Activated CD4-positive, alpha-beta memory T cell treated with anti-CD3 and anti-CD28 coated beads, Interleukin-2, amount 10 ng/mL, durations not matched to agents 7 days and 5 days (primary cell): ENCODE results near the gene BTN1A1. TPM values are rescaled to one million over a fixed set of nuclear protein-coding genes. Genes with fewer than 3 reads are reported as not detected.
"Not testable (repeated sequence)": the region's sequence is repeated elsewhere in the genome, so short reads cannot be mapped to it uniquely, and the experiment has no call there.

ENCODE experiments used
- CTCF ChIA-PET: fragments of 350-600 bp; sonication (Branson Sonifier 250); formaldehyde crosslinking; loops from one replicate; lab custom pipeline; 2021; ENCODE audit warnings: antibody characterized with exemption, inconsistent platforms; lab: Charles Lee
- POLR2A ChIA-PET: fragments of 350-600 bp; sonication (Branson Sonifier 250); formaldehyde crosslinking; loops from one replicate; lab custom pipeline; 2021; ENCODE audit warnings: antibody characterized with exemption; lab: Charles Lee
- DNase-seq: peaks from one replicate; pipeline ENCODE4 v3.0.0-alpha.2; 2020
- H3K27ac Mint-ChIP-seq: one replicate; pipeline ENCODE4 v1.8.0; 2021; ENCODE audit warnings: mild to moderate bottlenecking, mixed read lengths
- H3K27me3 Mint-ChIP-seq: one replicate; pipeline ENCODE4 v1.8.0; 2021; ENCODE audit warnings: mixed read lengths
- H3K36me3 Mint-ChIP-seq: one replicate; pipeline ENCODE4 v1.8.0; 2021; ENCODE audit warnings: low read depth, mixed read lengths
- H3K4me1 Mint-ChIP-seq: one replicate; pipeline ENCODE4 v1.8.0; 2021; ENCODE audit warnings: mixed read lengths
- H3K4me3 Mint-ChIP-seq: one replicate; pipeline ENCODE4 v1.8.0; 2021; ENCODE audit warnings: mild to moderate bottlenecking, mixed read lengths
- H3K9me3 Mint-ChIP-seq: one replicate; pipeline ENCODE4 v1.8.0; 2021; ENCODE audit warnings: mixed read lengths
- total RNA-seq, 2 experiments: library from RNA; stranded (reverse); gene quantifications; one replicate each; pipeline ENCODE4 v1.2.3, GENCODE V29; 2021

The BTN1A1 gene
- total RNA-seq, 2 experiments from 2014 or later: not detected

- H3K27ac Mint-ChIP-seq, DNase-seq, H3K27me3 Mint-ChIP-seq, H3K4me3 Mint-ChIP-seq, H3K9me3 Mint-ChIP-seq: not testable (repeated sequence)
- CTCF ChIA-PET: interaction anchor here (1.1 kb wide), 1 partner anchor 9 kb away, joined by 5 read pairs; the partner anchor contains the start of gene HMGN4
- Mint-ChIP-seq H3K36me3 (peaks cover 38% of the 10 kb centered on the region), H3K4me1 (peaks cover 33% of the 10 kb centered on the region)
- POLR2A ChIA-PET: interaction anchor here (2.2 to 2.4 kb wide), 2 partner anchors 9 to 14 kb away, joined by 8 to 17 read pairs; partner anchors contain the start of gene HMGN4
These were observed 47.3 kb downstream of the BTN1A1 start for GRCh38 chr6:26547363-26547762.

GRCh38 chr6:26550250-26550993 is 50.3 kb downstream of the BTN1A1 start:
- H3K4me3 Mint-ChIP-seq: peak overlapping the region; percentile 84
- ChIA-PET POLR2A (interaction anchor here (1.0 to 2.0 kb wide), 4 partner anchors 8 to 76 kb away, joined by 3 to 16 read pairs (median 6); partner anchors contain the start of gene HMGN4), CTCF (interaction anchor here (0.7 to 1.9 kb wide), 5 partner anchors 8 to 927 kb away, joined by 3 to 10 read pairs (median 4); partner anchors contain the start of gene HMGN4)
- H3K36me3 Mint-ChIP-seq: peaks cover 17% of the 10 kb centered on the region
- H3K27me3 Mint-ChIP-seq: no peaks in the 10 kb centered on the region
- H3K9me3 Mint-ChIP-seq: no peaks in the 10 kb centered on the region
- peak overlapping the region; percentile 58 for H3K27ac Mint-ChIP-seq
- peak; percentile 48 for DNase-seq
- H3K4me1 Mint-ChIP-seq: peaks cover 20% of the 10 kb centered on the region

- Mint-ChIP-seq H3K27me3 (no peaks in the 10 kb centered on the region), H3K4me3 (no peak overlapping the region), H3K4me1 (peaks cover 27% of the 10 kb centered on the region), H3K9me3 (no peaks in the 10 kb centered on the region), H3K27ac (no peak overlapping the region), H3K36me3 (no peaks in the 10 kb centered on the region)
- no peak for DNase-seq
- ChIA-PET POLR2A (interaction anchor here (1.0 to 2.0 kb wide), 5 partner anchors 10 to 266 kb away, joined by 3 to 7 read pairs (median 4); partner anchors contain the start of gene HMGN4), CTCF (interaction anchor here (1.1 to 3.0 kb wide), 4 partner anchors 14 to 44 kb away, joined by 3 to 19 read pairs (median 6); partner anchors contain the start of gene HMGN4)
These were observed 52.1 kb downstream of the BTN1A1 start for GRCh38 chr6:26552205-26552604.

GRCh38 chr6:26552640-26553188 is 52.6 kb downstream of the BTN1A1 start:
- CTCF ChIA-PET: interaction anchor here (0.5 to 3.0 kb wide), 5 partner anchors 9 to 43 kb away, joined by 3 to 19 read pairs (median 4); partner anchors contain the start of gene HMGN4
- Mint-ChIP-seq H3K9me3 (no peaks in the 10 kb centered on the region), H3K4me3 (no peak overlapping the region), H3K36me3 (no peaks in the 10 kb centered on the region), H3K27ac (no peak overlapping the region), H3K27me3 (no peaks in the 10 kb centered on the region), H3K4me1 (peaks cover 27% of the 10 kb centered on the region)
- POLR2A ChIA-PET: interaction anchor here (1.0 to 4.3 kb wide), 9 partner anchors 11 to 267 kb away, joined by 3 to 39 read pairs (median 4); partner anchors contain the start of gene HMGN4
- no peak for DNase-seq

DNA sequence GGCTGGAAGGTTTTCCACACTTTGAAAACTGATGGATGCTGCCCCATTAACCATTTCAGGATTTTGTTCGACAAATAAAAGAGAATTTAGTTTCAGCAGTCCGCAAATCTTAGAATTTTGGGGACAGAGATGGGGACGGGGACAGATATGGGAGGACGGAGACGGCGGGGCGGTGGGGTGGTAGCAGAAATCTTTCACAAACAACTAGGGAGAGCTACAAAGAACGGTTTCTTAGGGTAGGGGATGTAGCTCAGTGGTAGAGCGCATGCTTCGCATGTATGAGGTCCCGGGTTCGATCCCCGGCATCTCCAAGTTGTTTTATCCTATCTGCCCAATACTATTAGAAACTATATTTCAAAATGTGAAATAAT is 53.1 kb downstream of the BTN1A1 start:
- Mint-ChIP-seq H3K36me3 (no peaks in the 10 kb centered on the region), H3K9me3 (no peaks in the 10 kb centered on the region), H3K27ac (no peak overlapping the region), H3K27me3 (no peaks in the 10 kb centered on the region), H3K4me3 (no peak overlapping the region), H3K4me1 (peaks cover 27% of the 10 kb centered on the region)
- CTCF ChIA-PET: interaction anchor here (0.5 to 3.0 kb wide), 9 partner anchors 9 to 212 kb away, joined by 3 to 19 read pairs (median 4); partner anchors contain the start of gene HMGN4
- DNase-seq: peak; percentile 80
- POLR2A ChIA-PET: interaction anchor here (1.0 to 4.3 kb wide), 9 partner anchors 10 to 356 kb away, joined by 3 to 39 read pairs (median 4); partner anchors contain the start of gene HMGN4

- Mint-ChIP-seq H3K4me3 (no peak overlapping the region), H3K36me3 (no peaks in the 10 kb centered on the region)
These were observed 53.7 kb downstream of the BTN1A1 start for GRCh38 chr6:26553635-26554446.

GRCh38 chr6:26554447-26554696 is 54.3 kb downstream of the BTN1A1 start:
- ChIA-PET POLR2A (interaction anchor here (0.9 to 4.3 kb wide), 9 partner anchors 15 to 357 kb away, joined by 3 to 39 read pairs (median 3); partner anchors contain the start of gene HMGN4), CTCF (interaction anchor here (0.9 to 3.0 kb wide), 8 partner anchors 10 to 269 kb away, joined by 3 to 19 read pairs (median 4); partner anchors contain the start of gene HMGN4)
- H3K9me3 Mint-ChIP-seq: no peaks in the 10 kb centered on the region
- H3K27ac Mint-ChIP-seq: no peak overlapping the region
- no peak overlapping the region for H3K4me3 Mint-ChIP-seq
- no peak for DNase-seq
- no peaks in the 10 kb centered on the region for H3K36me3 Mint-ChIP-seq
- no peaks in the 10 kb centered on the region for H3K27me3 Mint-ChIP-seq
- H3K4me1 Mint-ChIP-seq: peaks cover 26% of the 10 kb centered on the region

More at GRCh38 chr6:26553635-26554446, 53.7 kb downstream of the BTN1A1 start:
- peak; percentile 85 for DNase-seq
- ChIA-PET CTCF (interaction anchor here (0.7 to 3.0 kb wide), 12 partner anchors 10 to 269 kb away, joined by 3 to 19 read pairs (median 4); partner anchors contain the start of gene HMGN4), POLR2A (interaction anchor here (0.9 to 4.3 kb wide), 10 partner anchors 10 to 356 kb away, joined by 3 to 39 read pairs (median 4); partner anchors contain the start of gene HMGN4)
- no peaks in the 10 kb centered on the region for H3K9me3 Mint-ChIP-seq
- no peaks in the 10 kb centered on the region for H3K27me3 Mint-ChIP-seq
- peaks cover 26% of the 10 kb centered on the region for H3K4me1 Mint-ChIP-seq
- no peak overlapping the region for H3K27ac Mint-ChIP-seq

GRCh38 chr6:26554697-26555504 is 54.8 kb downstream of the BTN1A1 start:
- Mint-ChIP-seq H3K36me3 (no peaks in the 10 kb centered on the region), H3K4me3 (peak overlapping the region; percentile 44), H3K27me3 (no peaks in the 10 kb centered on the region), H3K9me3 (no peaks in the 10 kb centered on the region), H3K4me1 (peaks cover 21% of the 10 kb centered on the region), H3K27ac (peak overlapping the region; percentile 1)
- POLR2A ChIA-PET: interaction anchor here (0.9 to 4.3 kb wide), 7 partner anchors 14 to 338 kb away, joined by 3 to 39 read pairs (median 6); partner anchors contain the start of gene HMGN4
- peak; percentile 64 for DNase-seq
- CTCF ChIA-PET: interaction anchor here (1.0 to 3.0 kb wide), 7 partner anchors 13 to 270 kb away, joined by 3 to 19 read pairs (median 4); partner anchors contain the start of gene HMGN4

GRCh38 chr6:26555505-26556262 is 55.6 kb downstream of the BTN1A1 start:
- peaks cover 14% of the 10 kb centered on the region for H3K4me1 Mint-ChIP-seq
- H3K9me3 Mint-ChIP-seq: no peaks in the 10 kb centered on the region
- ChIA-PET POLR2A (interaction anchor here (1.1 to 4.3 kb wide), 5 partner anchors 13 to 22 kb away, joined by 3 to 39 read pairs (median 6); partner anchors contain the start of gene HMGN4), CTCF (interaction anchor here (1.0 to 1.7 kb wide), 7 partner anchors 13 to 270 kb away, joined by 3 to 11 read pairs (median 4); a partner anchor contains a TSS)
- no peaks in the 10 kb centered on the region for H3K36me3 Mint-ChIP-seq
- no peaks in the 10 kb centered on the region for H3K27me3 Mint-ChIP-seq
- peak overlapping the region; percentile 44 for H3K4me3 Mint-ChIP-seq
- DNase-seq: no peak
- peak overlapping the region; percentile 1 for H3K27ac Mint-ChIP-seq

DNA sequence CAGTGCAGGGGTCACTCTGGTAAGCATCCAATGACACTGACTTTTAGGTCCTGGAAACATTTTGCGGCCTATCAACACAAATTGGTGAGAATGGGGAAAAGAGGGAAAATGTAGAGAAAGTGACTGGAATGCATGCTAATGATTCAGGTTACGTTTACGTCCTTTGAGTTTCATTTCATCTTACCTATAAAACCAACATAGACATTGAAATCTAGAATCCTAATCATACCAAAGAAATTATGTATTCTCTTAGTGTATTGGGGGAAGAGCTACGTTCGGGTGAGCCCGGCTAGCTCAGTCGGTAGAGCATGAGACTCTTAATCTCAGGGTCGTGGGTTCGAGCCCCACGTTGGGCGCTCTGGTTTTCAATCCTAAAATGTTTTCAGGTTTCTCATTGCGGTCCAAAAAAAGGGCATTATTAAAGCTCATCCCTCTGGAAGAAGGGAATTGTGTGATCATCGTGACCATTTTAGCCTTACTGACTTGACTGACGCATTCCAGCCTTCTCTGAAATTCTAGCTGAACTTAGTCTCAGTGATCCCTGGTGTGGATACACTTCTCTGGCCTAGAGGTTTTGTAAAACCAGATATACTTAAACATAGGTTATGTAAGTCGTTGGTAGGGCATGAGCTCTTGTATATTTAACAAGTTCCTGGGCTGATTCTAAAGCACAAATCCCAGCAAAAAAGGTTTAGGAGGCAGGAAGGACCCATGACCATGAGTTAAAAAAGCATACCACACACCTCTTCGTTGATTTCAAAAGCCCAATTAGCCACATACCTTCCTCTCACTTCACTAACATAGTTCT is 56.4 kb downstream of the BTN1A1 start:
- ChIA-PET CTCF (interaction anchor here (1.0 to 1.4 kb wide), 3 partner anchors 12 to 39 kb away, joined by 3 to 5 read pairs (median 4); no protein-coding TSS in a partner anchor), POLR2A (interaction anchor here (0.7 to 4.3 kb wide), 6 partner anchors 11 to 247 kb away, joined by 3 to 39 read pairs (median 4); partner anchors contain the start of gene HMGN4)
- DNase-seq: peak; percentile 26
- Mint-ChIP-seq H3K4me1 (peaks cover 11% of the 10 kb centered on the region), H3K4me3 (no peak overlapping the region), H3K27me3 (no peaks in the 10 kb centered on the region), H3K9me3 (no peaks in the 10 kb centered on the region), H3K36me3 (no peaks in the 10 kb centered on the region), H3K27ac (peak overlapping the region; percentile 7)
